Measurements from ENCODE around the gene SH3BP5.

DNA sequence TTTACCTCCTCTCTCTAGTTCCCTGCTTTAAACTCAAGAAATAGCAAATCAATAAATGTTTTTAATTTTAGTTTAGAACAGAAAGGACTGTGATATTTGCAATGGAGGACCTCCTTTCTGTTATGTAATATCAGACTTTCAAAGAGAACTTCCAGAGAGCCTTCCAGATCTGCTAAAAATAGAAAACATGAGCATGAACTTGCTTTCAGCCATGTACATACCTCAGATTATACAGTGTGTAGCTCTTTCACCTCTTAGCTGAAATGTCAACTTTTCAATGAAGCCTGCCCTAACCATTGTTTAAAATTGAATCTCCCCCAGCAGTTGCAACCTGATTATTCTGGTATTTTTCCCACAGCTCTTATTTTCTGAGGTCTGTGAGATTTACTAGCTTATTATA, 113.7 kb downstream of the SH3BP5 start:
- TF ChIP-seq, protein P1, sequence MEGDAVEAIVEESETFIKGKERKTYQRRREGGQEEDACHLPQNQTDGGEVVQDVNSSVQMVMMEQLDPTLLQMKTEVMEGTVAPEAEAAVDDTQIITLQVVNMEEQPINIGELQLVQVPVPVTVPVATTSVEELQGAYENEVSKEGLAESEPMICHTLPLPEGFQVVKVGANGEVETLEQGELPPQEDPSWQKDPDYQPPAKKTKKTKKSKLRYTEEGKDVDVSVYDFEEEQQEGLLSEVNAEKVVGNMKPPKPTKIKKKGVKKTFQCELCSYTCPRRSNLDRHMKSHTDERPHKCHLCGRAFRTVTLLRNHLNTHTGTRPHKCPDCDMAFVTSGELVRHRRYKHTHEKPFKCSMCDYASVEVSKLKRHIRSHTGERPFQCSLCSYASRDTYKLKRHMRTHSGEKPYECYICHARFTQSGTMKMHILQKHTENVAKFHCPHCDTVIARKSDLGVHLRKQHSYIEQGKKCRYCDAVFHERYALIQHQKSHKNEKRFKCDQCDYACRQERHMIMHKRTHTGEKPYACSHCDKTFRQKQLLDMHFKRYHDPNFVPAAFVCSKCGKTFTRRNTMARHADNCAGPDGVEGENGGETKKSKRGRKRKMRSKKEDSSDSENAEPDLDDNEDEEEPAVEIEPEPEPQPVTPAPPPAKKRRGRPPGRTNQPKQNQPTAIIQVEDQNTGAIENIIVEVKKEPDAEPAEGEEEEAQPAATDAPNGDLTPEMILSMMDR (IDR thresholded peaks at IDR 0.05), result no peak
- no peak for TF ChIP-seq POLR2AphosphoS5 (IDR thresholded peaks at IDR 0.05)
